H9 (cell line): ENCODE results near the gene ITCH. TPM values are rescaled to one million over a fixed set of nuclear protein-coding genes. Genes with fewer than 3 reads are reported as not detected.

ENCODE experiments used
- DNase-seq: peaks from one replicate; pipeline ENCODE4 v3.0.0-alpha.2; 2017
- H2AFZ ChIP-seq: one replicate; pipeline ENCODE4 v1.6.1; 2013; ENCODE audit warnings: mild to moderate bottlenecking, low read length, control low read depth, moderate library complexity
- H2AK5ac ChIP-seq: 2 replicates; pipeline ENCODE4 v1.6.1; 2013; ENCODE audit warnings: low read length, control low read depth, mixed read lengths; ENCODE audit not compliant: insufficient read length
- H2BK120ac ChIP-seq: one replicate; pipeline ENCODE4 v1.6.1; 2013; ENCODE audit warnings: low read depth, mild to moderate bottlenecking, low read length, control low read depth, inconsistent platforms; ENCODE audit not compliant: poor library complexity, severe bottlenecking
- H2BK12ac ChIP-seq: 2 replicates; pipeline ENCODE4 v1.6.1; 2013; ENCODE audit warnings: low read length, control low read depth, mixed read lengths, low read depth; ENCODE audit not compliant: insufficient read length
- H2BK15ac ChIP-seq: 2 replicates; pipeline ENCODE4 v1.6.1; 2013; ENCODE audit warnings: low read depth, low read length, control low read depth
- H2BK20ac ChIP-seq: one replicate; pipeline ENCODE4 v1.6.1; 2013; ENCODE audit warnings: low read depth, mild to moderate bottlenecking, low read length, control low read depth, inconsistent platforms; ENCODE audit not compliant: poor library complexity, severe bottlenecking
- H2BK5ac ChIP-seq: 2 replicates; pipeline ENCODE4 v1.6.1; 2013; ENCODE audit warnings: low read length, control low read depth, mixed read lengths; ENCODE audit not compliant: insufficient read length
- H3K14ac ChIP-seq: 2 replicates; pipeline ENCODE4 v1.6.1; 2013; ENCODE audit warnings: low read length, control low read depth; ENCODE audit not compliant: insufficient read depth
- H3K18ac ChIP-seq: 2 replicates; pipeline ENCODE4 v1.6.1; 2013; ENCODE audit warnings: low read depth, mild to moderate bottlenecking, mixed read lengths, low read length, control low read depth; ENCODE audit not compliant: insufficient read length
- H3K23ac ChIP-seq: 2 replicates; pipeline ENCODE4 v1.6.1; 2013; ENCODE audit warnings: low read length, control low read depth, mixed read lengths, low read depth; ENCODE audit not compliant: insufficient read length
- H3K23me2 ChIP-seq: 2 replicates; pipeline ENCODE4 v1.6.1; 2013; ENCODE audit warnings: low read depth, mild to moderate bottlenecking, mixed read lengths, low read length, control low read depth; ENCODE audit not compliant: insufficient read length, poor library complexity, severe bottlenecking
- H3K27ac ChIP-seq: 2 replicates; pipeline ENCODE4 v1.5.1; 2013; ENCODE audit warnings: low read length, control low read depth, mixed read lengths, low read depth; ENCODE audit not compliant: insufficient read length
- H3K27me3 ChIP-seq: 2 replicates; pipeline ENCODE4 v1.6.1; 2013; ENCODE audit warnings: low read length, control low read depth, inconsistent platforms; ENCODE audit not compliant: insufficient read depth
- H3K4ac ChIP-seq: 2 replicates; pipeline ENCODE4 v1.6.1; 2013; ENCODE audit warnings: low read depth, mild to moderate bottlenecking, control low read depth, inconsistent platforms, low read length, moderate library complexity
- H3K4me1 ChIP-seq: 2 replicates; pipeline ENCODE4 v1.6.1; 2013; ENCODE audit warnings: low read length, control low read depth, inconsistent platforms; ENCODE audit not compliant: insufficient read depth
- H3K4me2 ChIP-seq: 2 replicates; pipeline ENCODE4 v1.6.1; 2013; ENCODE audit warnings: low read length, control low read depth, mixed read lengths; ENCODE audit not compliant: insufficient read length, insufficient read depth
- H3K56ac ChIP-seq: 2 replicates; pipeline ENCODE4 v1.6.1; 2013; ENCODE audit warnings: low read depth, mild to moderate bottlenecking, mixed read lengths, low read length, control low read depth; ENCODE audit not compliant: insufficient read length
- H3K79me1 ChIP-seq: 2 replicates; pipeline ENCODE4 v1.6.1; 2013; ENCODE audit warnings: low read depth, mild to moderate bottlenecking, moderate library complexity, low read length, control low read depth, inconsistent platforms; ENCODE audit not compliant: insufficient read depth, poor library complexity, severe bottlenecking
- H3K79me2 ChIP-seq: 2 replicates; pipeline ENCODE4 v1.6.1; 2013; ENCODE audit warnings: low read length, control low read depth, inconsistent platforms; ENCODE audit not compliant: insufficient read depth
- H3K9ac ChIP-seq: 2 replicates; pipeline ENCODE4 v1.6.1; 2013; ENCODE audit warnings: low read length, control low read depth, mixed read lengths; ENCODE audit not compliant: insufficient read length; ENCODE audit errors: extremely low read depth
- H3K9me3 ChIP-seq: one replicate; pipeline ENCODE4 v1.6.1; 2013; ENCODE audit warnings: low read depth, low read length, inconsistent platforms; ENCODE audit not compliant: control insufficient read depth
- H3T11ph ChIP-seq: one replicate; pipeline ENCODE4 v1.6.1; 2013; ENCODE audit warnings: mild to moderate bottlenecking, low read length, control low read depth, inconsistent platforms
- H4K20me1 ChIP-seq: one replicate; pipeline ENCODE4 v1.6.1; 2013; ENCODE audit not compliant: control insufficient read depth, insufficient read length, insufficient read depth
- H4K5ac ChIP-seq: 2 replicates; pipeline ENCODE4 v1.6.1; 2013; ENCODE audit warnings: low read depth, mild to moderate bottlenecking, mixed read lengths, low read length, control low read depth; ENCODE audit not compliant: insufficient read length
- H4K8ac ChIP-seq: replicated peaks from 2 replicates; pipeline ENCODE4 v1.6.1; 2013; ENCODE audit warnings: low read length, control low read depth, mixed read lengths, low read depth; ENCODE audit not compliant: insufficient read length
- H4K91ac ChIP-seq: 2 replicates; pipeline ENCODE4 v1.6.1; 2013; ENCODE audit warnings: low read depth, mild to moderate bottlenecking, moderate library complexity, mixed read lengths, low read length, control low read depth; ENCODE audit not compliant: insufficient read length
- H3K27ac Mint-ChIP-seq, 3 experiments: 2 replicates in 2 of 3; 3 replicates in 1 of 3; pipeline ENCODE4 v1.8.0; 2020 to 2021; ENCODE audit warnings: mixed read lengths in 3 of 3, mild to moderate bottlenecking in 1 of 3, moderate library complexity in 1 of 3
- H3K27me3 Mint-ChIP-seq: 2 replicates; pipeline ENCODE4 v1.8.0; 2021; ENCODE audit warnings: low read depth, mild to moderate bottlenecking, moderate library complexity, mixed read lengths
- H3K36me3 Mint-ChIP-seq, 3 experiments: 2 replicates in 2 of 3; 3 replicates in 1 of 3; pipeline ENCODE4 v1.8.0; 2020 to 2021; ENCODE audit warnings: low read depth in 3 of 3, mixed read lengths in 3 of 3; ENCODE audit not compliant: insufficient read depth in 1 of 3
- H3K4me1 Mint-ChIP-seq, 2 experiments: 2 replicates each; pipeline ENCODE4 v1.8.0; 2020; ENCODE audit warnings: mixed read lengths in 2 of 2
- H3K4me3 Mint-ChIP-seq, 2 experiments: 2 replicates in 1 of 2; 3 replicates in 1 of 2; pipeline ENCODE4 v1.8.0; 2020 to 2021; ENCODE audit warnings: mild to moderate bottlenecking in 2 of 2, mixed read lengths in 2 of 2, moderate library complexity in 1 of 2
- H3K9me3 Mint-ChIP-seq, 2 experiments: 2 replicates in 1 of 2; 3 replicates in 1 of 2; pipeline ENCODE4 v1.8.0; 2020; ENCODE audit warnings: mild to moderate bottlenecking in 2 of 2, mixed read lengths in 2 of 2, moderate library complexity in 1 of 2
- WGBS: extraction: QIAGEN DNeasy Blood & Tissue Kit; methylation state at CpG from one replicate; pipeline ENCODE4 v1.1.7; 2013; ENCODE audit warnings: missing lambda C conversion rate, low lambda C conversion rate, mixed read lengths; ENCODE audit not compliant: insufficient read length; ENCODE audit errors: extremely low coverage; 5-methylcytosine and 5-hydroxymethylcytosine counted together
- total RNA-seq: library from RNA; stranded (reverse); gene quantifications from 2 replicates; pipeline ENCODE4 v1.2.1, GENCODE V29; 2021
- TF ChIP-seq, protein P1 (sequence below): fragments of 200-600 bp; sonication (generic); conservative IDR thresholded peaks from 3 replicates; pipeline ENCODE4 v1.8.0; 2021; ENCODE audit warnings: antibody characterized with exemption, mild to moderate bottlenecking

ITCH gene
- total RNA-seq, 1 experiment from 2014 or later, result 55.9 TPM

DNA sequence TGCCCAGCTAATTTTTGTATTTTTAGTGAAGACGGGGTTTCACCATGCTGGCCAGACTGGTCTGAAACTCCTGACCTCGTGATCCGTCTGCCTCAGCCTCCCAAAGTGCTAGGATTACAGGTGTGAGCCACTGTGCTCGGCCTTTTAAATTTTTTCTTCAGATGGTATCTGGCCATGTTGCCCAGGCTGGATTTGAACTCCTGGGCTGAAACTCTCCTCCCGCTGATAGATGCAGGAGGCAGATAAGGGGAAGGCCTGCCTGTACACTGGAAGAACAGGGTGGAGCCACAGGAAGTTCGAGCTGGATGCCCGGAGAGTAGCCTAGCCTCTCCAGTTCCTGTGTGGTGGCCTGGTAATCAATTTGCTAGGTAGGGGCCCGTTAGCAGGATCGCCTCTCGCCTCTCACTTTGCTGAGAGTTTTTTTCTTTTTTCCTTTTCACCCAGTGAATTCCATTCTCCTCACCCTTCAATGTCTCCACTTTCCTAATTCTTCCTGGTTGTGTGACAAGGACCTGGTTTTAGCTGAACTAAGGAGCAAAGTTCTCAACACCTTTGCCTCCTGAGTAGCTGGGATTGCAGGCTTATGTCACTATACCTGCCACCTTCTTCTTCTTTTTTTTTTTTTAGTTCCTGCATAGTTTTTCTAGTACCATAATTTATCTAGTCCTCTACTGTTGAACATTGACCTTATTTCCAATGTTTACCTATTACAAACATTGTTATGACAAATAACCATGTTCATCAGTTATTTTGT, 19.4 kb upstream of the ITCH start:
- H3K36me3 Mint-ChIP-seq, result no peaks in the 10 kb centered on the region
- H2AK5ac ChIP-seq, result no peak overlapping the region
- no peak overlapping the region for H3K4me2 ChIP-seq
- H3K18ac ChIP-seq, result no peak overlapping the region
- no peaks in the 10 kb centered on the region for H3K79me2 ChIP-seq
- no peak overlapping the region for H4K8ac ChIP-seq
- H3K14ac ChIP-seq, result no peak overlapping the region
- no peak overlapping the region for H2BK120ac ChIP-seq
- no peak overlapping the region for H3K9ac ChIP-seq
- H4K5ac ChIP-seq, result no peak overlapping the region
- H3K4me1 Mint-ChIP-seq, result peaks cover 21 to 25% of the 10 kb centered on the region in 2 experiments
- no peaks in the 10 kb centered on the region; the same call in 1 of the 2 replicates for H3K27me3 Mint-ChIP-seq
- H3K23me2 ChIP-seq, result no peaks in the 10 kb centered on the region
- no peak for DNase-seq
- H3K9me3 Mint-ChIP-seq, result no peaks in the 10 kb centered on the region
- H3T11ph ChIP-seq, result no peak overlapping the region
- WGBS, result no CpG with 5 or more reads among the region's 10 CpGs
- no peak overlapping the region for H3K4ac ChIP-seq
- H3K27me3 ChIP-seq, result no peaks in the 10 kb centered on the region
- no peak overlapping the region for H4K91ac ChIP-seq
- H2BK12ac ChIP-seq, result no peak overlapping the region
- no peak overlapping the region for H3K4me3 Mint-ChIP-seq
- no peak overlapping the region for H2BK5ac ChIP-seq
- H3K27ac ChIP-seq, result no peak overlapping the region
- H4K20me1 ChIP-seq, result no peaks in the 10 kb centered on the region
- H3K9me3 ChIP-seq, result no peaks in the 10 kb centered on the region
- H3K23ac ChIP-seq, result no peak overlapping the region
- no peak overlapping the region for H2AFZ ChIP-seq
- no peak overlapping the region for H2BK20ac ChIP-seq
- H3K27ac Mint-ChIP-seq, result no peak overlapping the region; a peak in 2 of 7 replicates
- H3K4me1 ChIP-seq, result no peaks in the 10 kb centered on the region
- H2BK15ac ChIP-seq, result no peak overlapping the region
- H3K79me1 ChIP-seq, result no peaks in the 10 kb centered on the region
- TF ChIP-seq, protein P1, sequence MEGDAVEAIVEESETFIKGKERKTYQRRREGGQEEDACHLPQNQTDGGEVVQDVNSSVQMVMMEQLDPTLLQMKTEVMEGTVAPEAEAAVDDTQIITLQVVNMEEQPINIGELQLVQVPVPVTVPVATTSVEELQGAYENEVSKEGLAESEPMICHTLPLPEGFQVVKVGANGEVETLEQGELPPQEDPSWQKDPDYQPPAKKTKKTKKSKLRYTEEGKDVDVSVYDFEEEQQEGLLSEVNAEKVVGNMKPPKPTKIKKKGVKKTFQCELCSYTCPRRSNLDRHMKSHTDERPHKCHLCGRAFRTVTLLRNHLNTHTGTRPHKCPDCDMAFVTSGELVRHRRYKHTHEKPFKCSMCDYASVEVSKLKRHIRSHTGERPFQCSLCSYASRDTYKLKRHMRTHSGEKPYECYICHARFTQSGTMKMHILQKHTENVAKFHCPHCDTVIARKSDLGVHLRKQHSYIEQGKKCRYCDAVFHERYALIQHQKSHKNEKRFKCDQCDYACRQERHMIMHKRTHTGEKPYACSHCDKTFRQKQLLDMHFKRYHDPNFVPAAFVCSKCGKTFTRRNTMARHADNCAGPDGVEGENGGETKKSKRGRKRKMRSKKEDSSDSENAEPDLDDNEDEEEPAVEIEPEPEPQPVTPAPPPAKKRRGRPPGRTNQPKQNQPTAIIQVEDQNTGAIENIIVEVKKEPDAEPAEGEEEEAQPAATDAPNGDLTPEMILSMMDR, result no peak
- no peak overlapping the region for H3K56ac ChIP-seq
